Measurements from ENCODE around the gene ABCF2.

Gene ABCF2

GRCh38 chr7:151225948-151226510 is 976 bp downstream of the ABCF2 start:
- no peak for DNase-seq (ENCODE audit: low spot score)

- DNase-seq (ENCODE audit: low spot score), result no peak
These were observed 3.3 kb downstream of the ABCF2 start for GRCh38 chr7:151223728-151224127.

GRCh38 chr7:151218170-151218569 is 8.8 kb downstream of the ABCF2 start:
- DNase-seq (ENCODE audit: low spot score), result no peak

GRCh38 chr7:151215396-151215795 is 11.6 kb downstream of the ABCF2 start:
- DNase-seq (ENCODE audit: low spot score), result no peak

GRCh38 chr7:151213826-151214225 is 13.2 kb downstream of the ABCF2 start:
- no peak for DNase-seq (ENCODE audit: low spot score)

- no peak for DNase-seq (ENCODE audit: low spot score)
These were observed 14.4 kb downstream of the ABCF2 start for GRCh38 chr7:151212626-151213025.

GRCh38 chr7:151211155-151211772 is 15.7 kb downstream of the ABCF2 start:
- DNase-seq (ENCODE audit: low spot score), result no peak

GRCh38 chr7:151210087-151210854 is 16.7 kb downstream of the ABCF2 start, which contains the start of gene H2BK1:
TSS of gene H2BK1 (minus strand) at chr7:151210488. CDS start at chr7:151210318, 170 bp downstream.
- DNase-seq (ENCODE audit: low spot score), result no peak

- DNase-seq (ENCODE audit: low spot score), result no peak
These were observed 17.4 kb downstream of the ABCF2 start for GRCh38 chr7:151209588-151209987.

- no peak for DNase-seq (ENCODE audit: low spot score)
These were observed 18.6 kb downstream of the ABCF2 start for GRCh38 chr7:151208253-151208862.

GRCh38 chr7:151207804-151208203 is 19.2 kb downstream of the ABCF2 start:
- DNase-seq (ENCODE audit: low spot score), result no peak

- DNase-seq (ENCODE audit: low spot score), result no peak
These were observed 19.7 kb downstream of the ABCF2 start for GRCh38 chr7:151207315-151207714.

GRCh38 chr7:151206914-151207313 is 20.1 kb downstream of the ABCF2 start:
- no peak for DNase-seq (ENCODE audit: low spot score)

GRCh38 chr7:151205730-151206129 is 21.3 kb downstream of the ABCF2 start:
- DNase-seq (ENCODE audit: low spot score), result no peak

- DNase-seq (ENCODE audit: low spot score), result no peak
These were observed 22.5 kb downstream of the ABCF2 start for GRCh38 chr7:151204383-151205032.

GRCh38 chr7:151202836-151203235 is 24.2 kb downstream of the ABCF2 start:
- DNase-seq (ENCODE audit: low spot score), result no peak

GRCh38 chr7:151201751-151202150 is 25.3 kb downstream of the ABCF2 start:
- DNase-seq (ENCODE audit: low spot score), result no peak

- no peak for DNase-seq (ENCODE audit: low spot score)
These were observed 25.7 kb downstream of the ABCF2 start for GRCh38 chr7:151201344-151201743.

- no peak for DNase-seq (ENCODE audit: low spot score)
These were observed 27.8 kb downstream of the ABCF2 start for GRCh38 chr7:151198945-151199848.

- DNase-seq (ENCODE audit: low spot score), result no peak
These were observed 29.1 kb downstream of the ABCF2 start for GRCh38 chr7:151197932-151198331.

Measured in NAMALWA (cell line).